Kidney glomerular epithelial cell (primary cell): ENCODE measurements around the gene SALL4.
"Not testable (repeated sequence)": the region's sequence is repeated elsewhere in the genome, so short reads cannot be mapped to it uniquely, and the experiment has no call there.

Source experiments
- DNase-seq: peaks from one replicate; lab custom pipeline; 2025; lab: John Stamatoyannopoulos, UW

SALL4 gene

DNA sequence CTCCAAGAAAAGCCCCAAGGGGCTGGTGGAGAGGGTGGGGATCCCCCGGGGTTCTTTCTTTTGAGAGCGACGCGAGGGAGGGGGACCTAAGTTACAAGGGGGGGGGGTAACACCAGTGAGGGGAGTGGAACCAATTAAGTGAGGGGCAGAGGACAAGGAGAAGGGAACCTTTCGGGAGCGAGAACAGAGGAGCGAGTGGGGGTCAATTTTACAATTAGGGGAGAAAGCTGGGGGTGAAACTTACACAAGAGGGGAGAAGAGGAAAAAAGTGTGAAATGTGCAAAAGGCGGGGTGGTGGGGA, 548 bp downstream of the SALL4 start:
- no peak for DNase-seq

DNA sequence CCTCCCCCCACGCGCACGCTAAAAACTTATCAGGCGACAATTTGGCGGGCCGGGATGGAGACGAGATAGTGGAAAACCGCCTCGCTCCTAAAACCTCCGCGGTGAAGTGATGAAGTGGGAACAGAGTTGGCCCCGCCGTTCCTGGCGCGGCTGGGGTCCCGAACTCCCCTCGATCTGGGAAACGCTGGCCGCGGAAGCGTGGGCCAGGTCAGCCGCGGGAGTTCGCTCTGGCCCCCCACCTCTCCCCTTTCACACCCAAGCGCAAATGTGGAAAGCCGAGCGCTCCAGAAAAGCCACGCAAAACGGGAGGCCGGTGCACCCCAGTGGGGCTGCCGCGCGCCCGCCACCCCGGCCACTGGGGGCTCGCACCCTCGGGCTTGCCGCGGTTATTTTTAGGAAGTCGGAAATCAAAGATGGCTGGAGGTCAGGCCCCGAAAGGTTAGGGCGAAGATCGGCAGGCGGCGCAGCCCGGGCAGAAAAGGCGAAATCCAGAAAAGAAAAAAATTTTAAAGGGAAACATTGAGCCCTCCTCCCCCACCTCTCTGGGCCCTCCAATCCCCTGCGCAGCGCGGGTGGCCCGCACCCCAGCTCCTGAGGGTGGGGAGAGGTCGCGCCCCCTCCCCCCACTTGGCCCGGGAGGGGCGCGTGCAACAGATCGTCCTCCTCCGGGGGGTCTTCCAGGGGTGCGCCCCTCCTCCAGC, 1.0 kb downstream of the SALL4 start:
- DNase-seq, result no peak

- no peak for DNase-seq
These were observed 1.5 kb downstream of the SALL4 start for GRCh38 chr20:51800872-51801121.

GRCh38 chr20:51800060-51800871, 2.1 kb downstream of the SALL4 start:
- DNase-seq, result peak; percentile 7

- no peak for DNase-seq
These were observed 2.9 kb downstream of the SALL4 start for GRCh38 chr20:51799401-51799860.

- no peak for DNase-seq
These were observed 4.8 kb downstream of the SALL4 start for GRCh38 chr20:51797357-51798025.

DNA sequence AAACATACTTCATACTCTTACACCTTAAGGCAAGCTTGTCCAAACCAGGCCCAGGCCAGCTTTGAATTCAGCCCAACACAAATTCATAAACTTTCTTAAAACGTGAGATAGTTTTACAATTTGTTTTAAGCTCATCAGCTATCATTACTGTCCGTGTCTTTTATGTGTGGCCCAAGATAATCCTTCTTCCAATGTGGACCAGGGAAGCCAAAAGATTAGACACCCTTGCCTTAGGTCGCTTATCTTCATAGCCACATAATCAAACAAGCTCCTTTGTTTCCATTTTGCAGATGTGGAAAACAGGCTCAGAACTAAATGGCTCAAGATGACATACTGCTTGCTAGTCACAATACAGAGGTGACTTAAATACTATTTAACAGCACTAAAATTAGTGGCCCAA, 6.0 kb downstream of the SALL4 start:
- no peak for DNase-seq

DNA sequence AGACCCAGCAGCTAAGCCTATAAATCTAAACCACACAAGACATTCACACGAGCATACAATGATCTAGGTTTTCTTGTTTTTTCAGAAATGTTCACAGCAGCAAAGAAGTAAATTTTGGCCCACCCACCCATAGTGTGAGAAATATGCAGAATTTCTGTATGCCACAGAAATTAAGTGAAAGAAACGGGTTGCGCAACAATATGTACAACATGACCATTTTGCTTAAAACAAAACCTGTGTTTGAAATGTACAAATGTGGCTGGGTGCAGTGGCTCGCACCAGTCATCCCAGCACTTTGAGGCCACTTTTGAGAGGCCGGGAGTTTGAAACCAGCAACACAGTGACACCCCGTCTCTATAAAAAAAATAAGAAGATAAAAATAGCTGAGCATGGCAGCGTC, 9.4 kb downstream of the SALL4 start:
- DNase-seq, result no peak

GRCh38 chr20:51791626-51792025, 10.7 kb downstream of the SALL4 start:
- DNase-seq, result no peak

DNA sequence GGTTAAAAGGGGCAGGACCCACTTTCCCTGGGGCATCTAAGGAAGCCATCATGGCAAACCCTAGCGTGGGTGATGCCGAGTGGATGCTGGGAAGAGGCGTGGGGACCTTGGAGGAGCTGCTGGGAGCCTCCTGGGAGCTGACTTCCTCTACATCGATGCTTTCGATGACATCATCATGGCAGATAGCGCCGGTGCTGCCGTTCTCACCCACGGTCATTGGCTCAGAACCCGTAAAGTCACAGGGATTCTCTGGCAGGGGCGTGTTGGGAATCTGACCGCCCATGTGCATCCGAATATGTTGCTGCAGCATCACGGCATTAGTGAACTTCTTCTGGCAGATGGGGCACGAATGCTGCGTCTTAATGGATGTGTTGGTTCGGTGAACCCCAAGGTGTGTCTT, 12.1 kb downstream of the SALL4 start:
- no peak for DNase-seq

GRCh38 chr20:51789434-51789833, 12.9 kb downstream of the SALL4 start:
- no peak for DNase-seq

- DNase-seq, result no peak
These were observed 13.5 kb downstream of the SALL4 start for GRCh38 chr20:51788822-51789221.

- no peak for DNase-seq
These were observed 18.0 kb downstream of the SALL4 start for GRCh38 chr20:51784299-51784698.

DNA sequence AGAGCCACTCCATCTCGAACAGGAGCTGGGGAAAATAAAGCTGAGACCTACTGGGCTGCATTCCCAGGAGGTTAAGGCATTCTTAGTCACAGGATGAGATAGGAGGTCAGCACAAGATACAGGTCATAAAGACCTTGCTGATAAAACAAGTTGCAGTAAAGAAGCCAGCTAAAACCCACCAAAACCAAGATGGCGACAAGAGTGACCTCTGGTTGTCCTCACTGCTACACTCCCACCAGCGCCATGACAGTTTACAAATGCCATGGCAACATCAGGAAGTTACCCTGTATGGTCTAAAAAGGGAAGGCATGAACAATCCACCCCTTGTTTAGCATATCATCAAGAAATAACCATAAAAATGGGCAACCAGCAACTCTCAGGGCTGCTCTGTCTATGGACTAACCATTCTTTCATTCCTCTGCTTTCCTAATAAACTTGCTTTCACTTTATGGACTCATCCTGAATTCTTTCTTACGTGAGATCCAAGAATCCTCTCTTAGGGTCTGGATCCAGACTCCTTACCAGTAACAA, 24.0 kb downstream of the SALL4 start:
- not testable (repeated sequence) for DNase-seq

GRCh38 chr20:51775241-51775640, 27.1 kb downstream of the SALL4 start:
- no peak for DNase-seq

DNA sequence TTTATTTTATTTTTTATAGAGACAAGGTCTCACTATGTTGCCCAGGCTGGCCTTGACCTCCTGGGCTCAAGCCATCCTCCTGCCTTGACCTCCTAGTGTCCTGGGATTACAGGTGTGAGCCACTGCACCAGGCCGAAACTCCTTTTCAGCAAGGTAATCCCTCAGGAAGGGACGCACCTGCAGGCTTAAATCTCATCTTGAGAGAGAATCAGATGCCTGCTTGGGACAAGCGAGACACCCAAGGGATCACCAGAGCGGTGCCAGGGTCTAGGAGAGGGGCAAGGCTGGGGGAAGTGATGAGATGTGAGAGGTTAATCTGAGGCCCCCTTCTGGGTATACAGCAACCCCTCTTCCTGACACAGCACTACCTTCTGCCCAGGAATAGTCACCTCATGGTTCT, 30.1 kb downstream of the SALL4 start:
- DNase-seq, result no peak

- DNase-seq, result no peak
These were observed 32.2 kb downstream of the SALL4 start for GRCh38 chr20:51769976-51770615.

GRCh38 chr20:51768759-51769517, 33.4 kb downstream of the SALL4 start:
- no peak for DNase-seq

DNA sequence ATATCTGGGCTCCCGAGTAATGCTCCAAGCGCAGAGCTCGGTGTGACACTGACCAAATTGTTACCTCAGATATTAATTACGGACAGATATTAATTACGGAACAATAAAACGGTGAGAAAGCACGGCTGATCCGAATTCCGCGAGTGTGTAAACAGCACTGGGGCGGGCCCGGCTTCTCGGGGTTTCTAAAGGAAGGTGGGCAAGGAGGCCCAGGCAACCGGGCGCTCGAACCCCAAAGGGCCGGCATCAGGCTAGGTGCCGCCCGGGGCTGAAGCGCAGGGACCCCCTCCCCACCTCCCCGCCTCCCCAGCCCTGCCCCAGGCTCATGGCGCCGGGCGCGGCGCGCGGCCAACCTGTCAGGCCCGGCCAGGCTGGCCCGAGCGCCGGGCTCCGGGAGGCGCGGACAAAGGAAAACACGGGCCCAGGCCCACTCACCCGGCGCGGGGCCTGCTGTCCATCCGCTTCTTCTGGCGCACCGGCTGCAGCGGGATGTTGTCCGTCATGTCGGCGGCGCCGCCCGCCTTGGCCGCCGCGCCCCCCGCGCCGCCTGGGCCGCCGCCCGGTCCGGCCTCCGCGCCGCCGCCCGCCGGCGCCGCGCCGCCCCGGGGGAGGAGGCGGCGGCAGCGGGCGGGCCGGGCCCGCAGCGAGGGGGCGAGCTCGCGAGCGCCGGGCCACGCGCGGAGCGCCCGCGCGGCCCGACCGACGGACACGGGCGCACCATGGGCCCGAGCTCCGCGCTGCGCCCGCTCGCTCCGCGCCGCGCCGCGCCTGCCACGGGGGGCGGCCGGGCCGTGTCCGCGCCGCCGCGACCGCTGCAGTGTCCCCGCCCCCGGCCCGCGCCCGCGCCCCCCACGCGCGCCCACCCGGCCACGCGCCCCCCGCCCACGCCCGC, 34.2 kb downstream of the SALL4 start, which contains the start of gene ATP9A:
Gene ATP9A, minus strand, starts transcription at position 524 of the 892 bp plus-strand sequence. Its CDS starts 21 bp downstream, at position 503.
- DNase-seq, result no peak

- peak; percentile 72 for DNase-seq
These were observed 35.1 kb downstream of the SALL4 start for GRCh38 chr20:51766994-51767866.
